HG03060 (cell line): ENCODE results near the gene SHOC2.
A peak's percentile ranks its signal among the peaks of the same experiment; 100 is the strongest.

Source experiments
- ATAC-seq: cut with Tn5 transposase; IDR thresholded peaks from one replicate; pipeline ENCODE4 v1.9.1; 2021; ENCODE audit warnings: low read depth, moderate number of reproducible peaks; ENCODE audit not compliant: unreplicated experiment

Gene SHOC2

GRCh38 chr10:110919349-110919931 lies at the start of gene SHOC2:
TSS of gene SHOC2 (plus strand) at chr10:110919604. CDS start at chr10:110964359, 44,755 bp downstream.
- ATAC-seq = no peak

DNA sequence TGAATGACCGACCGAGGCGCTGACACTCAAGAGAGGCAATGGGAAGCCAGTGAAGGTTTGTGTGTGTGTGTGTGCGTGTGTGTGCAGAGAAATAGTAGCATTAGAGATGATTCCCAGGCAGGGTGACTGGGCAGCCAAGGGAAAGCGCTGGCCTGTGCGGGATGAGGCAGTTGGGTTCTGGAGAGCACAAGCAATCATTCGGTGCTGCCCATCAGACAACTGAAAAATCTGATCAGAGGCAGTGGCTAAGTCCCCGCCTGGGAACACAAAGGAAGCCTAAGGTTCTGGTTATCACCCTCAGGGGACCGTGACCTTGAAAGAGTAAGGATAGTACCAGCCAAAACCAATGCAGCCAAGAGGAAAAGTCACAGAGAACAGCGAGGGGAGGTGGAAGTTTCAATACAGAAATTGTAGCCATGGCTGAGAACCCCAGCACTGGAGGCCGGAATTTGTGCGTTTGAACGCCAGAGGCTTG lies 48.5 kb upstream of the SHOC2 start:
- ATAC-seq = no peak

DNA sequence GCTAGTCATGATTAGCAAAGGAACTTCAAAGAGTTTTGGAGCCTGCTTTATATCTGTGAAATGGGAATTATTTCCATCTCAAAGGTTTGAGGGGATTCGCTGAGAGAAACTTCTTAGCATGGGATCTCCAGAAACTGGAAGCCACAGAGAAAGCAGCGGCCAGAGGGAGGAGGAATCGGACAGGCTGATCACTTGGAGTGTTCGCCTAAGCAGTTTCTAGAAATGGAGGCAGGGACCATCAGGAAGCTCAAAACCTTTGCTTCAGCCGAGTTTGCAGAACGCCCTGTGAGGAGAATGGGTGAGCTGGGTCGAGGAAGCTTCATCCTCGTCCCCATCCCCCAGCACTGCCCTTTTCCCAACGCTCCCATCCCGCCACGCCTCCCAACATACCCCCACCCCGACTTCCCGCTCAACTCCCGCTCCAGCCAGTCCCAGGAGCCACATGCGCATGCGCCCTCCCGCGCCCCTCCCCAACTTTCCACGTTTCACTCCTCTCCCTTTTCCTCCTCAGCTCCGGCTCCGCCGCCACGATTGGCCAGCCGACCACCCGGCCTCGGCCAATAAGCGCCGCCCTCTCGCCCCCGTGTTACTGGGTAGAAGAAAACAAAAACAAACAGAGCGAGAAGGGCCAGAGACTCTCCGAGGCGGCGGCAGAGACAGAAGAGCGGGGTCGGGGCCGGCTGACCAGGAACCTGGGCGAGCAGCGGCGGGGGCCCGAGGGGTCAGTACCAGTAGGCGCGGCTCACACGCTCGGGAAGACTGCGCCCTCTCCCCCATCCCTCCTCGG lies 47.9 kb upstream of the SHOC2 start, which contains the start of gene PDCD4:
TSS of gene PDCD4 (plus strand) at position 631 of the 787 bp plus-strand sequence. CDS start 4,100 bp downstream, outside the sequence.
- ATAC-seq = peak; percentile 46

GRCh38 chr10:110872145-110872983 lies 47.0 kb upstream of the SHOC2 start:
- ATAC-seq = peak; percentile 3

GRCh38 chr10:110872984-110873923 lies 46.1 kb upstream of the SHOC2 start:
- ATAC-seq = no peak

DNA sequence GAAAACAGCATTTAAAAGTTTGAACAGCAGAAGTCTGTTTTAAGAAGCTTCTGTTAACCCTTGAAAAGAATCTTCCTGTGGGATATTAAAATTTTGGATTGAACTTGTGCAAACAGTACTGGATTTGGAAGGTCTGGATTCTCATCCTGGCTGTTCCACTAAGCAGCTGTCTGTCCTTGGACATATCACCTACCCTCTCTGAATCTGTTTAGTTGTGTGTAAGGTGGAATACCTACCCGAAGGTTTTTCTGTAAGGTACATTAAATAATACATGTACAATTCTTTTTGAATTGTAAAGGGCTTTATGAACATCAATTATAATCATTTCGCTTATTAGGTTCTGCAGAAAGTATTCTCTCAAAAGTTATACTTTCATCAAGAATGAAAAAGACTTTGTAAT lies 45.5 kb upstream of the SHOC2 start:
- no peak for ATAC-seq

DNA sequence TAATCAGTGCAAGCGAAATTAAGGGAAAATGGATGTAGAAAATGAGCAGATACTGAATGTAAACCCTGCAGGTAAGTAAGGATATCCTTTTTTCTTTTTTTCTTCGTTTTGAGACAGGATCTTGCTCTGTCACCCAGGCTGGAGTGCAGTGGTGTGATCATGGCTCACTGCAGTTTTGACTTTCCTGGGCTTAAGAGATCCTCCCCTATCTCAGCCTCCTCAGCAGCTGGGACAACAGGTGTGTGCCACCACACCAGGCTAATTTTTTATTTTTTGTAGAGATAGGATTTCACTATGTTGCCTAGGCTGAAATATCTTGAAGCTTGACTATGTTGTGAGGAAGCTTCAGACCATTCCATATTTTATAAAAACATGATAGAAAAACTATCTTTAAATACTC lies 43.4 kb upstream of the SHOC2 start:
- ATAC-seq = no peak

DNA sequence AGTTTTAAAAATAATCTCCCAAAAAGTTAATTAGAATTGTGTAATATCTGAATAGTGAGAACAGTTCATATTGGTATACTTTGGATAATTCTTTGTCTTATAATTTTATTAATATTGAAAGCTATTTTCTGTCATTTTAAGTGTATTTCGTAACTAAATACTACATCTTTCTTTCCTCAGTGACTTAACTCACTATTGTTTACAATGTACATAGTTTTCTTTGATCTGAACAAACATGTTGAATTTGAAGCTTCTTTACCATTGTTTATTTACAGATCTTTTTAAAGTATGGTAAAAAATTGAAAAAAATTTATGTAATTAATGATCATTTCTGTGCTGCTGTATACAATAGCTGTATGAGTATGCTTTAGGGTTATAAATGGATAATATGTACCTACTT lies 42.6 kb upstream of the SHOC2 start:
- ATAC-seq = no peak

DNA sequence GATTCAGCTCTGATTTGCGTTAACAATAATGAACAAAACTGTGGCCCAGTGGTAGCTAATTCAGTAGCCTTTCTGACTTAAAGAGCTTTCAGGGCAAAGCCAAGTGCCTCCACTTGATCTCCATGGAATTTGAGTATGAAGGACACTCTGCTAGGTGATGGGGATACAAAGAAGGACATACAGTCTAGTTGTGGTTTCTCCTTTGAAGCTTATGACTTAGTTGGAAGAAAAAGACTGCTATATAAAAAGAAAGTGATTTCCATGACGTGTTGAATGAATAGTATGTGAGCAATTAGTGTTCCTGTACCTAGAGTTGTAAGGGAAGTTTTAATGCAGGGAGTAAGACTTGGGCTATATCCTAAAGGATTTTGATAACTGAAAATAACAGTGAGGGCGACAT lies 39.4 kb upstream of the SHOC2 start:
- no peak for ATAC-seq

- ATAC-seq = no peak
Observed at GRCh38 chr10:110881247-110881646, 38.2 kb upstream of the SHOC2 start.

DNA sequence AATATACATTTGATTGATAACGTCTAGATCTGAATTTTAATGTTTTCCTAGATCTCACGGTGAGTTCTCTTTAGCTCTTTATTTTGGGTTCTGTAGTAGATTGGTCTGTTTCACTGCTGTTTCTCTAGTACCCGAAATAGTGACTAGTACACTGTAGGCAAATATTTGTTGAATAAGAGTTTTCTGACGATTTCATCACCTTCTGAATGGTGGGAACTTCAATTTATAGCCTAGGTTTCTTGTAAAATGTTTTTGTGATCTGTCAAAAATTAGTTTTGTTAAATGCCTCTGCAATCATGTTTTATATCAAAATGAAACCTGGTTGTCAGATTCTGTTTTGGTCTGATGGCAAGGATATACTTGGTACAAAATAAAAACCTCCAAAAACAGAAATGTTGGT lies 37.5 kb upstream of the SHOC2 start:
- no peak for ATAC-seq

DNA sequence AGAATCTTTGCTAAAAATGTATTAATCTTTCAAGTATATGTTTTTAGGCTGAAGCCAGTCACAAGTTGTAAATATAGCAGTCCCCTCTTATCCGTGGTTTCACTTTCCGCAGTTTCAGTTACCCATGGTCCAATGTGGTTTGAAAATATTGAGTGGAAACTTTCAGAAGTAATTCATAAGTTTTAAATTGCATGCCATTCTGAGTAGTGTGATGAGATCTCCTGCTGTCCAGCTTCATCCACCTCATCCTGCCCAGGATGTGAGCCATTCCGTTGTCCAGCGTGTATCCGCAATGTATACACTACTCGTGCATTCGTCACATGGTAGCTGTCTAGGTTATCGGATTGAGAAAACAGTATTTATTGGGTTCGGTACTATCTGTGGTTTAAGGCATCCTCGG lies 35.5 kb upstream of the SHOC2 start:
- ATAC-seq = no peak

- ATAC-seq = no peak
Observed at GRCh38 chr10:110885932-110886674, 33.3 kb upstream of the SHOC2 start.

DNA sequence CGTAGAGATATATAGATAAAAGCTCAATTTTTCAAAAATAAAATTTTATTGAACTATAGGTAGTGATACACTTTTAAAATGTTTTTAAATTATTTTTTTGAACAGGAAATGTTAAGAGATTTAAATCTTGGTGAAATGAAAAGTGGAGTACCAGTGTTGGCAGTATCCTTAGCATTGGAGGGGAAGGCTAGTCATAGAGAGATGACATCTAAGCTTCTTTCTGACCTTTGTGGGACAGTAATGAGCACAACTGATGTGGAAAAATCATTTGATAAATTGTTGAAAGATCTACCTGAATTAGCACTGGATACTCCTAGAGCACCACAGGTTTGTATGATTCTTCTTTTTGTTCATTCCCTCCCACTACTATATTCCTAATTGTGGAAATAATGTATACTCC lies 31.8 kb upstream of the SHOC2 start:
- ATAC-seq = no peak

GRCh38 chr10:110892602-110893288 lies 26.7 kb upstream of the SHOC2 start:
- ATAC-seq = no peak

- peak; percentile 71 for ATAC-seq
Observed at GRCh38 chr10:110893559-110894179, 25.7 kb upstream of the SHOC2 start.

DNA sequence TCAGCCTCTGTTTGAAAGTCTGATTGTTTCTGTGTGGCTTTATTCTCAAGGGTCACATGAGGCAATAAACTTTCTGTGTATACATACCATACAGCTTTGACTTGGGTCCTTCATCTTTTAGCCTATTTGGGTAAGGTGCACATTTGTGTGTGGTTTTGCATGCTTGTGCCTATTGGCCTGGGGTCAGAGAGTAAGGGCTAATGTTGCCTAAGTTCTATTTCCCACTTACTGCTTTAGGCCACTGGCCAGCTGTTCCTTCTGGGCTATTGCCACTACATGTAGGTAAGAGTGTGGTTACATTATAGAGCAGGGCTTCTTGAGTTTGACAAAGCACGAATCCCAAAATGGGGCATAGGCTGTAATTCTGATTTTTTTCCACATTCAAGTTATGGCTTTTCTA lies 22.2 kb upstream of the SHOC2 start:
- no peak for ATAC-seq

GRCh38 chr10:110898391-110898790 lies 21.0 kb upstream of the SHOC2 start:
- ATAC-seq = no peak
